ENCODE data around the gene MRPL55. TPM values are rescaled to one million over a fixed set of nuclear protein-coding genes. Genes with fewer than 3 reads are reported as not detected.

MRPL55 gene
- total RNA-seq, 1 donor from 2014 or later = 42.4 TPM

- DNase-seq (ENCODE audit: low spot score) = peak; percentile 79
- H3K27me3 Mint-ChIP-seq (ENCODE audit: insufficient read depth, low read depth) = peaks cover 11% of the 10 kb centered on the region
Measured at GRCh38 chr1:228073857-228074545, 35.1 kb downstream of the MRPL55 start.

DNA sequence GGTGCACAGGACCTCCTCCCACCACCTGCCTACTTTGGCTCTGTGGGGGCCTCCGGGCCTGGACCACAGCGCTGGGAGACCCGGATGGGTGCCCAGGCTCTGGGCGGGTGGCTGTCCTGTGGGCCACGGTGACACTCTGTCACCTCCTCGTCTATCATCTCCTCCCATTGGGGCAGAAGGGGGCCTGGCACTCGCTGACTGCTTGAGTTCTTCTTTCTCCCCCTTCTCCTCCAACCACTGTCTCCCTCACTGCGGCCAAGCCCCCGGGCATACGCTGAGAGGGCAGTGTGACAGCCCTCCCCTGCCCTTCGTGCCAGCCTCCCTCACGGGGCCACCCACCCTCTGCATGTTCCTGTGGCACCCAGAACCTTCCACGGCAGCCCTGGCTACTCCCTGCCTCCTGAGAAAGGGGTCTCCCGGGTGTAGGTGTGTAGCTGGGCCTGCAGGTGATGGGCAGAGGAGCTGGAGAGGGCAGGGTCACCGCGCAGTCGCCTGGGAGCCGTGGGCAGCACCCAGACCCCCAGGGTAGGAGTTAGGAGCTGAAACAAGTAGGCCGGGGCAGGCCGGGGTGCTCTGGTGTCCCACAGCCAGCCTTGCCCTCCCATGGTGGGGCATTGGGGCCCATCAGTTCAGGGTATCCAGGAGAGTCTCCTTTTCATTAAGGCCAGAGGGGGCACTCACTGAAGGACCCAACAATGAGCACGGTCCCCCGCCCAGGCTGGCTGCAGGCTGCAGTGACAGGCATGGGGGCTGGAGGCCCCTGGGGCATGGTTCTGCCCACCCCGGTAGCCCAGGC is 35.8 kb downstream of the MRPL55 start:
- Histone ChIP-seq H3K4me1 (peaks cover 9% of the 10 kb centered on the region), H3K4me3 (no peak overlapping the region), H3K9ac (no peak overlapping the region), H3K4me2 (peak overlapping the region; percentile 47), H3K79me2 (ENCODE audit: low read depth) (no peaks in the 10 kb centered on the region), H3K27ac (no peak overlapping the region), H3K27me3 (peaks cover 84% of the 10 kb centered on the region), H3K36me3 (no peaks in the 10 kb centered on the region), H2AFZ (replicated peaks) (no peak overlapping the region), H4K20me1 (ENCODE audit: low read depth) (peaks cover 13% of the 10 kb centered on the region), H3K9me3 (ENCODE audit: low read depth) (no peaks in the 10 kb centered on the region), H3F3A (ENCODE audit: low read depth) (no peaks in the 10 kb centered on the region)
- no peak for DNase-seq (ENCODE audit: low spot score)
- Mint-ChIP-seq H3K4me3 (no peak overlapping the region), H3K36me3 (no peaks in the 10 kb centered on the region), H3K9me3 (no peaks in the 10 kb centered on the region), H3K4me1 (peaks cover 24% of the 10 kb centered on the region), H3K27me3 (ENCODE audit: insufficient read depth, low read depth) (peaks cover 11% of the 10 kb centered on the region), H3K27ac (no peak overlapping the region)
- TF ChIP-seq, protein P1, sequence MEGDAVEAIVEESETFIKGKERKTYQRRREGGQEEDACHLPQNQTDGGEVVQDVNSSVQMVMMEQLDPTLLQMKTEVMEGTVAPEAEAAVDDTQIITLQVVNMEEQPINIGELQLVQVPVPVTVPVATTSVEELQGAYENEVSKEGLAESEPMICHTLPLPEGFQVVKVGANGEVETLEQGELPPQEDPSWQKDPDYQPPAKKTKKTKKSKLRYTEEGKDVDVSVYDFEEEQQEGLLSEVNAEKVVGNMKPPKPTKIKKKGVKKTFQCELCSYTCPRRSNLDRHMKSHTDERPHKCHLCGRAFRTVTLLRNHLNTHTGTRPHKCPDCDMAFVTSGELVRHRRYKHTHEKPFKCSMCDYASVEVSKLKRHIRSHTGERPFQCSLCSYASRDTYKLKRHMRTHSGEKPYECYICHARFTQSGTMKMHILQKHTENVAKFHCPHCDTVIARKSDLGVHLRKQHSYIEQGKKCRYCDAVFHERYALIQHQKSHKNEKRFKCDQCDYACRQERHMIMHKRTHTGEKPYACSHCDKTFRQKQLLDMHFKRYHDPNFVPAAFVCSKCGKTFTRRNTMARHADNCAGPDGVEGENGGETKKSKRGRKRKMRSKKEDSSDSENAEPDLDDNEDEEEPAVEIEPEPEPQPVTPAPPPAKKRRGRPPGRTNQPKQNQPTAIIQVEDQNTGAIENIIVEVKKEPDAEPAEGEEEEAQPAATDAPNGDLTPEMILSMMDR (IDR thresholded peaks at IDR 0.05) = no peak
- no peak for TF ChIP-seq EZH2phosphoT487 (IDR thresholded peaks at IDR 0.05)
- no peak for TF ChIP-seq EZH2 (IDR thresholded peaks at IDR 0.05)

More at GRCh38 chr1:228073857-228074545, 35.1 kb downstream of the MRPL55 start:
- H2AFZ ChIP-seq (replicated peaks) = no peak overlapping the region
- H3K27me3 ChIP-seq = peaks cover 76% of the 10 kb centered on the region
- H4K20me1 ChIP-seq (ENCODE audit: low read depth) = peaks cover 13% of the 10 kb centered on the region
- no peak overlapping the region for H3K9ac ChIP-seq
- H3K27ac ChIP-seq = no peak overlapping the region
- H3K4me2 ChIP-seq = peak overlapping the region; percentile 47
- no peaks in the 10 kb centered on the region for H3K36me3 Mint-ChIP-seq
- H3K79me2 ChIP-seq (ENCODE audit: low read depth) = no peaks in the 10 kb centered on the region
- no peaks in the 10 kb centered on the region for H3K9me3 ChIP-seq (ENCODE audit: low read depth)
- TF ChIP-seq EZH2 (IDR thresholded peaks at IDR 0.05) = peak; percentile 59
- no peak for TF ChIP-seq EZH2phosphoT487 (IDR thresholded peaks at IDR 0.05)
- TF ChIP-seq, protein P1 (IDR thresholded peaks at IDR 0.05) = peak; percentile 48
- peaks cover 16% of the 10 kb centered on the region for H3K4me1 ChIP-seq
- H3K4me3 ChIP-seq = no peak overlapping the region
- peak overlapping the region; percentile 93 for H3K27ac Mint-ChIP-seq
- no peaks in the 10 kb centered on the region for H3K9me3 Mint-ChIP-seq
- no peaks in the 10 kb centered on the region for H3K36me3 ChIP-seq
- no peaks in the 10 kb centered on the region for H3F3A ChIP-seq (ENCODE audit: low read depth)
- H3K4me3 Mint-ChIP-seq = peak overlapping the region; percentile 74
- peaks cover 29% of the 10 kb centered on the region for H3K4me1 Mint-ChIP-seq

- Histone ChIP-seq H3K27me3 (peaks cover 90% of the 10 kb centered on the region), H3K36me3 (no peaks in the 10 kb centered on the region), H3K9ac (no peak overlapping the region), H3K79me2 (ENCODE audit: low read depth) (no peaks in the 10 kb centered on the region), H2AFZ (replicated peaks) (no peak overlapping the region), H3K27ac (no peak overlapping the region), H3K4me1 (peaks cover 9% of the 10 kb centered on the region), H3F3A (ENCODE audit: low read depth) (no peaks in the 10 kb centered on the region), H3K9me3 (ENCODE audit: low read depth) (no peaks in the 10 kb centered on the region), H3K4me2 (no peak overlapping the region), H4K20me1 (ENCODE audit: low read depth) (peaks cover 13% of the 10 kb centered on the region), H3K4me3 (no peak overlapping the region)
- DNase-seq (ENCODE audit: low spot score) = no peak
- H3K27me3 Mint-ChIP-seq (ENCODE audit: insufficient read depth, low read depth) = peaks cover 11% of the 10 kb centered on the region
- peaks cover 23% of the 10 kb centered on the region for H3K4me1 Mint-ChIP-seq
- no peak overlapping the region for H3K27ac Mint-ChIP-seq
- TF ChIP-seq EZH2 (IDR thresholded peaks at IDR 0.05) (no peak), EZH2phosphoT487 (IDR thresholded peaks at IDR 0.05) (no peak)
- TF ChIP-seq, protein P1 (IDR thresholded peaks at IDR 0.05) = no peak
- no peaks in the 10 kb centered on the region for H3K36me3 Mint-ChIP-seq
- no peak overlapping the region for H3K4me3 Mint-ChIP-seq
- H3K9me3 Mint-ChIP-seq = no peaks in the 10 kb centered on the region
Measured at GRCh38 chr1:228072658-228073043, 36.4 kb downstream of the MRPL55 start.
